Dermis blood vessel endothelial cell (primary cell): ENCODE results near the gene GPR151. TPM values are rescaled to one million over a fixed set of nuclear protein-coding genes. Genes with fewer than 3 reads are reported as not detected.
"Not testable (repeated sequence)": the region's sequence is repeated elsewhere in the genome, so short reads cannot be mapped to it uniquely, and the experiment has no call there.

Source experiments
- DNase-seq: peaks from one replicate; pipeline ENCODE4 v3.0.0; 2010
- total RNA-seq: library from RNA; depleted of rRNA; stranded (reverse); fragments of >200 nt; gene quantifications from 2 replicates; pipeline ENCODE4 v1.2.3, GENCODE V29; 2014

Gene GPR151
- not detected in 2 replicates for total RNA-seq

GRCh38 chr5:146516151-146516475 is at the start of gene GPR151:
TSS of gene GPR151 (minus strand) at chr5:146516190. CDS start at chr5:146516113, 77 bp downstream.
- DNase-seq, result no peak

- DNase-seq, result no peak
These were observed 48.2 kb upstream of the GPR151 start for GRCh38 chr5:146564007-146564762.

GRCh38 chr5:146562461-146562860 is 46.5 kb upstream of the GPR151 start:
- DNase-seq, result no peak

DNA sequence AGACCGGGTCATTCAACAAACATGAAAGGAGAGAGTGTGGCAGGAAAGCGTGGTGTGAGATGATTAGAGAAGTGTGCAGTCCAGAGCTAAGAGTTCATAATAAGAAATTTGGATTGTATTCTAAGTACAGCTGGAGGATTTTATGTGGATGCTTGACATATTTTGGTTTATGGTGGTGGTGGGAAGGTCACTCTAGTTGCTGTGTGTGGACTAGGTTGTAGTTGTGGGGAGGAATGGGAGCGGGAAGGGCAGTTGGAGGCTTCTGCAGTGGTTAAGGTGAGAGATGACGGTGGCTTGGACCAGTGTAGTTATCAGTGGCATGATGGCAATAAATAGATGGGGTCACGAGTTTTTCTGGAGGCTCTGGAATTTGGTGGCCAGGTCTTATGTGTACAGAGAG is 45.7 kb upstream of the GPR151 start:
- no peak for DNase-seq

- DNase-seq, result no peak
These were observed 44.3 kb upstream of the GPR151 start for GRCh38 chr5:146560205-146560812.

- DNase-seq, result not testable (repeated sequence)
These were observed 40.9 kb upstream of the GPR151 start for GRCh38 chr5:146556884-146557283.

- no peak for DNase-seq
These were observed 37.5 kb upstream of the GPR151 start for GRCh38 chr5:146553446-146553845.

DNA sequence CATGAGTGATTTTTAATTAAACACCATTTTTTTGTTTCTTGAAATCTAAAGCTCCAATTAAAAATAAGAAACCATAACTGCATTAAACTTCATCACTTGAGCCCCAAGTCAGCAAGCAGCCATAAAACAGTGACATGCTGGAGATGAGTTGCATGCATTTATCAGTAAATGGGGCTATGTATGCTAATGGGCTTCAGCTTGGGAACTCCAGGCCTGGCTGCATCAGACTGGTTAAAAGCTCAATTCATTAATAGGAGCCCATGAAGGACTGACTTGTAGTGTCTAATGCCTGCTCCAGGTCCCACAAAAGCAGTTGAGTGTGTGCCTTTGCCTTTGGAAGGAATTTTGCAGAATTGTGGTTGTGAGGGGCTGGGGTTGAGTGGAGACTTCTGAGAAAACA is 33.6 kb upstream of the GPR151 start:
- DNase-seq, result no peak

- DNase-seq, result no peak
These were observed 32.9 kb upstream of the GPR151 start for GRCh38 chr5:146548781-146549449.

GRCh38 chr5:146544232-146544631 is 28.2 kb upstream of the GPR151 start:
- DNase-seq, result no peak

DNA sequence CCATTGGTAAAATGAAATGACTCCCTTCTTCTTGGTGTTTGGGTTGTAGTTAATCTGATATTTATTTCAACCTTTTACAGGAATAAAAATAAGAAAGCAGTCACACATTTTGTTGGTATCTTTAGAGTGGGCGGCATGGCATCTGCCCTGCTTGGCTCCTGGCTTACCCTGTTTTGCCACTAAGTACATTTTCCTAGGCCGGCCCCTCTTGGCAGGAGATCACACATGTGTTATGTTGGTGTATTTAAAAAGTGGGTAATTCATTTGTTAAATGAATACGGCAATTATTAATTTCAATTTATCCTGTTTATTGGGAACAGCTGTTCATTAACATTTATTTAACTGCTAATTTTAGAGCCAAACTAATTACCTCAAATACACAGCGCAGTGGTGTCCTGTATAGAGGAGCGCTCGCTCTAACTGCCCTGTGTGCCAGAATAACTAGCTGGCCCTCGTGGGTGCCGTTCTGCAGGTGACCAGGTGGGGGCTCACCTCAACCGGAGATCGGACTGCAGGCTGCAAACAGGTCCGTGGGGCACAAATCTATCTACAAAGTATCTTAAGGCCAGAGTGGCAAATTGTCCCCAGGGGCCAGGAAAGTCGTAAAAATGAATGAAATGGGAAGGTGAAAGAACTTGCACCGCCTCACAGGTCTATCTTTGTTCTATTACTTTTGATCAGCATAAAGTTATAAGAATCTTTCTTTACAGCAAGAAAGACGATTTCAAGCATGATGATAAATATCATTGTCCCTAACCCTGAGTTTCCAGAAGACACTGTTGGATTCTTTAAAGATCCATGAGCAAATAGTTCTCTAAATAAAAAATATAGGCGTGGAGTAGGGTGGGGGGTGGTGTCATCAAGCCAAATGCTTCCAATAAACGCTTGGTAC is 26.2 kb upstream of the GPR151 start:
- peak; percentile 77 for DNase-seq

DNA sequence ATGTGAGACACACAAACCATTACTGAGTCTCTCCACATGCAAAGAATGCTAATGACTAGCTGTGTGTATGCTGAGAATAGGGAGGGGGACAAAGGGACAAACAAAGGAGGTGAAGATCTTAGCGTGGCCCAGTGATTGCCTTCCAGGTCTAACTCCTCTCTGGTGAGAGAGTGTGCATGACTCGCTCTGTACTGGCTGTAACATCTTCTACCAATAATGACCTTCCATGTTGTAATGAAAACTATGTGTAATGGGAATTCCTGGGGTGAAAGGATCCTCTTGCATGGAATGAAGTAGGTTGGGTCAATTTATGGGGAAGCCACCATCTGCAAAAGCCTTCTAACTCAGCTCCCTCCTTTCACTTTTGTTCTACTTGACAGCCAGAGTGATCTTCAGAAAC is 24.4 kb upstream of the GPR151 start:
- DNase-seq, result no peak

GRCh38 chr5:146539973-146540372 is 24.0 kb upstream of the GPR151 start:
- no peak for DNase-seq

GRCh38 chr5:146538432-146538831 is 22.4 kb upstream of the GPR151 start:
- no peak for DNase-seq

- no peak for DNase-seq
These were observed 17.9 kb upstream of the GPR151 start for GRCh38 chr5:146533882-146534281.

GRCh38 chr5:146533260-146533857 is 17.4 kb upstream of the GPR151 start:
- peak; percentile 79 for DNase-seq

DNA sequence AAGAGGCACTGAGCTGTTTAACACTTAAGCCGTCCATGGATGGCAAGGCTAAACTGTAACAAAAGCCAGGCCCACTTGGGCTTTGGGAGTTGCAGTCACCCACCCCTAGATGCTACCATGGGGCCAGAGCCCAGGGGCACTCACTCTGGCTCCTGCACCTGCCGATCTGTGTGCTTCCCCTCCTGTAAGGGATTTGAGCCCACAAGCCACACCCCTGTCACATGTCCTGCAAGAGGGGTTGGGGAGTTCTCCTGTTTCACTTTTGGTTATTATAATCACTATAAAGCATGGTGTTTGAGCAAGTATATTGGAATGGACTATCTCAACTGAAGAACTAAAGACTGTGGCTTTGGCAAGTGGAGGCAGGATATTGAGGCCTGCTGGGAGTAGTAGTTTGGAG is 14.0 kb upstream of the GPR151 start:
- DNase-seq, result no peak

GRCh38 chr5:146528236-146528635 is 12.2 kb upstream of the GPR151 start:
- DNase-seq, result peak; percentile 17

GRCh38 chr5:146527785-146528184 is 11.8 kb upstream of the GPR151 start:
- DNase-seq, result no peak

DNA sequence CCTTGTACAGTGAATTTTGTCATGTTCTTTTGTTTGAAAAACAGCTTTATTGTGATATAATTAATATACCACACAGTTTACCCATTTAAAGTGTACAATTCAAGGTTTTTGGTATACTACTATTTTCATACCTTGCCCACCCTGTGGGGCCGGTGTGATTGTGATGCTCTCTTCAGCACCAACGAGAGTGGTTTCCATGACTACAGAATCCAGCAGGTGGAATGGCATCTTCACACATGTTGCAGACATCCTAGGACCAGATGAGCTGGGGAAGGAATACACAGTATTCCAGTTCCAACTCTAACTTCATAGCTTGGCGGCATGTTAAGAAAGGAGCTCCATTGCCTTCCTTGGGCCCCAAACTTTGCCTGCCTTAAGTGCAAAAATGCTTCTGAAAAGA is 7.7 kb upstream of the GPR151 start:
- no peak for DNase-seq

GRCh38 chr5:146521403-146522106 is 5.6 kb upstream of the GPR151 start:
- DNase-seq, result no peak

DNA sequence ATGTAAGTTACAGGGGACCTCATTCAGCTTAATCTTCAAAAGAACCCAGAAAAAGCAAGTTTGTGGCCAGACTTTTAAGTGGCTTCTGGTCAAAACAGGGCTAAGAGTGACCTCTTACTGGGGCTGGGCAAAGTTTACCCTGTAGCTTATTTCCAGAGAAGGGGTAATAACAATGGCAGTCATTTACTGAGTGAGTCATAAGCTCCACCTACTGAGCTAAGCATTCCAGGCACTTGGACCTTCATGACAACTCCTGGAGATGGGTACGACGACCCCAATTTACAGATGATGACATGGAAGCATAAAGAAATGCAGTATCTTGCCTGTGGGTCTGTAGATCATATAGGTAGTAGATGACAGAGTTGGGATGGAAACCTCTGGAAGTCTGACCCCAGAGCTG is 4.7 kb upstream of the GPR151 start:
- no peak for DNase-seq
